HG02610 (cell line): ENCODE measurements around the gene CYP4F3.
"Not testable (repeated sequence)": the region's sequence is repeated elsewhere in the genome, so short reads cannot be mapped to it uniquely, and the experiment has no call there.

Source experiments
- ATAC-seq: cut with Tn5 transposase; IDR thresholded peaks from one replicate; pipeline ENCODE4 v1.9.1; 2021; ENCODE audit warnings: mild to moderate bottlenecking, moderate library complexity; ENCODE audit not compliant: unreplicated experiment

CYP4F3 gene

GRCh38 chr19:15629003-15629880, 11.5 kb upstream of the CYP4F3 start:
- no peak for ATAC-seq

DNA sequence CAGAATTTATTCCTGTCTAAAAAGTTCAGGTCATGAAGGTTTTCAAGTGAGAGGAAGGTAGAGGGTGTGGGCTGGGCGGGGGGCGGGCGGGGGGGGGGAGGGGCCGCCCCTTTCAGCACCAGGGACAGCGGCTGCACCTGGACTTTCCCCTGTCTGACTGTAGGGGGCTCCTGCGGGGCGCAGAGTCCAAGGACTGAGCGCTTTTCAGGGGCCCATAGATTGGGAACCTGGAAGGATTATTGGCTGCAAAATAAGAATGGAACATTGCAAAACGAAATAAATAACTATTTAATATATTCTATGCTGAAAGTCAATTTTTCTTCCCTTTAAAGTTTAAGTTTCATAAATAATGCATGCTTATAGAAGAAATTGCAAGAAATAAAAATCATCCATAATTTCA, 8.9 kb upstream of the CYP4F3 start:
- ATAC-seq = no peak

DNA sequence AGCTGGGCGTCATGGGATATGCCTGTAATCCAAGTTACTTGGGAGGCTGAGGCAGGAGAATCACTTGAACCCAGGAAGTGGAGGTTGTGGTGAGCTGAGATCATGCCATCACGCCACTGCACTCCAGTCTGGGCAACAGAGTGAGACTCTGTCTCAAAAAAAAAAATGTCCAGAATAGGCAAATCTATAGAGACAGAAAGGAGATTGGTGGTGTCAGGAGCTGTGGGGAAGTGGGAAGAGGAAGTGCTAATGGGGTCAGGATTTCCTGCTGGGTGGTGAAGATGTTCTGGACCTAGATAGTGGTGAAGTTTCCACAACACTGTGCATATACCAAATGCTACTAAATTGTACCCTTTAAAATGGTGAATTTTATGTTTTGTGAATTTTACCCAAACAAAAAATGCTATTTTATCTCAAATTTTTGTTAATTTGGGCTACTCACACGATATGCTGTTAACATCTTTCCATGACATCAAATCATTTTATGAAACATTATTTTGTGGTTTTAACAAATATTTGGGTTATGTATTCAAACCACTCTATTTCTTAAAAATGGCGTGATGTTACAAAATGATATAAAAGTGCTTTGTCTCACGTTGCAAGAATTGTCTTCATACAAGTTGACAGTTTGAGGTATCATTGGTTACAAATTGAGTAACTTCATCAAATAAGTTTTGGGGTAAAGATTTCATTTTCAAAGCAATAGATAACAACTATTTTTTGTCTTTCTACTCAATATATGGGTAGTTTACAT, 7.4 kb upstream of the CYP4F3 start:
- ATAC-seq = no peak

- no peak for ATAC-seq
These were observed 6.6 kb upstream of the CYP4F3 start for GRCh38 chr19:15634105-15634504.

GRCh38 chr19:15635016-15635805, 5.5 kb upstream of the CYP4F3 start:
- no peak for ATAC-seq

GRCh38 chr19:15636026-15636425, 4.7 kb upstream of the CYP4F3 start:
- no peak for ATAC-seq

DNA sequence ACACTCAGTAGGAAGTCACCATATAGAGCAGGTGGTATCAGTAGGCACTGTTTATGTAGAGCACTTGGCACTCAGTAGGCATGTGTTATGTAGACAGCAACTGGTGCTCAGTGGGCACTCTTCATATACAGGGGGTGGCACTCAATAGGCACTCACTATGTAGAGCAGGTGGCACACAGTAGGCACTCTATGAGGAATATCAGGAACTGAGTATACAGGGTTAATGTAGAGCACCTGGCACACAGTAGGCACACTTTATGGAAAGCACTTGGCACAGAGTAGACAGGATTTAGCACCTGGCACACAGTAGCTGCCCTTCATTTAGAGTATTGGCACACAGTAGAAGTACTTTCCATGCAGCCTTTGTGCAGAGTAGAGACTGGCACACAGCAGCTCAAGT, 1.1 kb upstream of the CYP4F3 start:
- ATAC-seq = no peak

- ATAC-seq = no peak
These were observed 354 bp downstream of the CYP4F3 start for GRCh38 chr19:15640904-15641597.

DNA sequence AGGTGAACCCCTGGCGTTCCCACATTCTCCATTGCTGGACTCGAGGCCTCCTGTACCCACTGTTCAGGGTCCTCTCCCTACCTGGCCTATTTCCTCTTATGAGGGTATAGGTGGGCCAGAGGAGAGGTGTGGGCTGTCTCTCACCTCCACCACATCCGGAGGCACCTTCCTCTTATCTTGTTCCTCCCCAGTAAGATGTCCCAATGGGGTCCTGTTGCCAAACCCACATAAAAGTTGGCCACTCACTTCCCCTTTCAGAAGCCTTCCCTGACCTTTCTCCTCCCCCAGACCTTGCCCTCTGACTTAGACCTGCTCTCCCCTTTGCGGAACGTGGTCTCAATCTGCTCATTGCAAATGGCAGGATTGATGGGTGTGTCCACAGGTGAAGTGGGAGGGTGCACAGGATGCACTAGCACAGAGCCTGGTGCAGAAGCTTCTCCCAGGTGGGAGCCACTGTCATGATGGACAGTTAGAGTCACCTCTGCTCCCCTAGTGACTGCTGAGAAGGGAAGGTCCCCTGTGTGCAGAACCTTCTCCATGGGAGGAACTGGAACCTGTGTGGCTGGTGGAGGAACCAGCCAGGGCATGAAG, 1.3 kb downstream of the CYP4F3 start:
- ATAC-seq = no peak

DNA sequence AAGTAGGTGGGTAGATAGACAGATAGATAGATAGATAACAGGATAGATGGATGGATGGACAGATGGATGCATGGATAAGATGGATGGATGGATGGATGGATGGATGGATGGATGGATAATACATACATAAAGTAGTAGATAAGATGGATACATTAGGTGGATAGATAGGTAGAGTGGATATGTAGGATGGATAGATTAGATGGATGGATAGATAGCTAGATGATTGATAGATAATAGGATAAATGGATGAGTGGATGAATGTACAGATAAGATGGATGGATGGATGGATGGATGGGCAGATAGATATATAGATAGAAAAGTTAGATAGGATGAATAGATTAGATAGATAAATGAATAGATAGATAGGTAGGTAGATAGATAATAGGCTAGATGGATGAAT, 2.1 kb downstream of the CYP4F3 start:
- no peak for ATAC-seq

- ATAC-seq = no peak
These were observed 2.7 kb downstream of the CYP4F3 start for GRCh38 chr19:15643387-15643786.

DNA sequence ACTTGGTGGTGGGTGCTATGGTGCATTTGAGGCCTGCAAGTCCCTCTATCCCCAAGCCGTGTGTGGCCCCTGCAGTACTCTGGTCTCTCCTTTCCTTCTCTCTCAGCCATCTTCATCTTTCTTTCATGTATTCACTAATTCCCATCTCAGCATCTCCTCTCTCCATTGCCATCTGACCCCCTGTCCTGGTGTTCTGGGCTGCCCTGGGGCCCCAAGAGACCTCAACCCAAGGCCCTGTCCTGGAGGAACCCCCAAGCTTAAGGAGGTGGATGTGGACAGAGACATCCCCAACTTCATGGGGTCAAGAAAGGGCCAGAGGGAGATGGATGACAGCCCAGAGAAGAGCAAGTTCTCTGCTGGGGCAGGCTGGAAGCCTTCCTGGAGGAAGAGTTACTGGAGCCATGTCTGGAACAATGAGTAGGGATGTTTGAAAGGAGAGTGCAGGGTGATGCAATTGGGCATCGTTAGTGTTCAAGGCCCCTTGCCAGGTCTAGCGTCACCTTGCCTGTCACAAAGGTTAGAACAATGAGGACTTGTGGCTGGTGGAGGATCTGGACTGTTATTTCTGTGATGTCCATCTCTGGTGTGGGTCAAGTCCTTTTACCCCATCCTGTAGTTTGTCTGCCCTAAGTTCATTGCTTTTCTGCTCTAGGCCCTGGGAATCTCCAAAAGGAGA, 3.5 kb downstream of the CYP4F3 start:
- no peak for ATAC-seq

DNA sequence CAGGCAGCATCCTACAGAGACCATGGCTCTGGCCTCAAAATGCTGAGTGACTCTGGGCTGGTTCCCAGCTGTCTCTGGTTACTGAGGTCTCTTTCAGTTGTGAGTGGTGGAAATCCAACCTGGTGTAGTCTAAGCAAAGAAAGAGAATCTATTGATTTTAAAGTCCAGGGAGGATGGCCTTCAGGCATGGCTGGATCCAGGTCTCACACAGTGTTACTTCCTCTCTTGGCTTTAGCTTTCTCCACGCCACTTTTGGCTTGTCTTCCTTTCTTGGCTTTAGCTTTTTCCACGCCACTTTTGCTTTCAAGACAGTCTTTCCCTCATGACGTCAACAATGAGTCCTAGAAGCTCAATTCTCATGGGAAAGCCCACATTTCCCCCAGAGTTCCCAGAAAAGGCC, 4.1 kb downstream of the CYP4F3 start:
- ATAC-seq = no peak

- ATAC-seq = no peak
These were observed 8.8 kb downstream of the CYP4F3 start for GRCh38 chr19:15649526-15649925.

DNA sequence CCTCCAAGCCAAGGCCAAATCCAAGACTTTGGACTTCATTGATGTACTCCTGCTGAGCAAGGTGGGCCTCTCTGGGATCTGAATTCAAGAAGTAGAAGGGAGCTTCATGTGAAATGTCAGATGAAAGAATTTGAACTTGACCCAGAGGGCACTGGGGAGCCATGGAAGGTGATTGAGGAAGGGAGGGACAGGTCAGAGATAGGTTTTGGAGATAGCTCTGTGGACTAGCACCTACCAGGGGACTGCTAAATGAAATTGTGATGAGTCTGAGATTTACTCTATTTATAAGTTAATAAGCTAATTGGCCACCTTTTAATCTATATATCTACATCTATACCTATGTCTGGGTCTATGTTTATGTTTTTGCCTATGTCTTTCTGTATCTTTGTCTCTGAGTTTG, 9.4 kb downstream of the CYP4F3 start:
- not testable (repeated sequence) for ATAC-seq

DNA sequence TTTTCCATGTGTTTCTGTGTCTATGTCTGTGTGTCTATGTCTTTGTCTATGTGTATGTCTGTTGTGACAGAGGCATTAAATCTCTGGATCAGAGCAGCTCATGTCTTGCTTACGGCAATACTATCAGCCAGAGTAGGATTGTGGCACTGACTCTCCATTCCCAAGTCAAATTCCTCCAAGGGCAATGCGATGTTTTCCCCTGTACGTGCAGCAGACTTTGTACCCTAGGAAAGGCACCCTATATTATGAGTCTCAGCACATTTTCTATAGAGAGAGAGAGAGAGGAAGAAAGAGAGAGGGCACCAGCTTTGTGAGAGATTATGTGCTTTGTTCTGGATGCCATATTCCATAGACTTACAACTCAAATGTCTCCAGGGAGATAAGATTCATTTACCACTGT, 11.1 kb downstream of the CYP4F3 start:
- no peak for ATAC-seq

- no peak for ATAC-seq
These were observed 12.0 kb downstream of the CYP4F3 start for GRCh38 chr19:15652559-15653278.

DNA sequence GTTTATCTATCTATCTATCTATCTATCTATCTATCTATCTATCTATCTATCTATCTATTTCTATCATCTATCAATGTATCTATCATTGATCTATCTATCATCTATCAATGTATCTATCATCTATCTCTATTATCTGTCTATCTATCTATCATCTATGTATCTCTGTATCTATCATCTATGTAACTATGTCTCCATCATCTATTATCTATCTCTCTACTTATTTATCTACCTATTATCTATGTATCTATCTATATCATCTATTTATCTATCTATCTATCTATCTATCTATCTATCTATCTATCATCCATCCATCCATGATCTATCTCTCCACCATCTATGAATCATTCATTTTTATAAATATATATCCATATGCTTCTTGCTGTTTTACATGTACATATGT, 15.8 kb downstream of the CYP4F3 start:
- ATAC-seq = no peak

GRCh38 chr19:15663247-15663646, 22.6 kb downstream of the CYP4F3 start:
- ATAC-seq = no peak
